CD4-positive, alpha-beta T cell treated with Interleukin-12 subunit alpha and Interleukin-12 subunit beta, for 1 hour (primary cell): ENCODE data around the gene ACTN2.

ENCODE experiments used
- DNase-seq: peaks from one replicate; pipeline ENCODE4 v3.0.0-alpha.2; 2020

Gene ACTN2

GRCh38 chr1:236692128-236692527 lies 5.8 kb downstream of the ACTN2 start:
- no peak for DNase-seq

- DNase-seq: no peak
Measured at GRCh38 chr1:236692742-236693141, 6.4 kb downstream of the ACTN2 start.

GRCh38 chr1:236699366-236699765 lies 13.1 kb downstream of the ACTN2 start:
- no peak for DNase-seq

GRCh38 chr1:236700903-236701302 lies 14.6 kb downstream of the ACTN2 start:
- no peak for DNase-seq

GRCh38 chr1:236701782-236702181 lies 15.5 kb downstream of the ACTN2 start:
- no peak for DNase-seq

- no peak for DNase-seq
Measured at GRCh38 chr1:236702791-236703394, 16.6 kb downstream of the ACTN2 start.

GRCh38 chr1:236705771-236706170 lies 19.5 kb downstream of the ACTN2 start:
- DNase-seq: no peak

- no peak for DNase-seq
Measured at GRCh38 chr1:236706183-236706582, 19.9 kb downstream of the ACTN2 start.

GRCh38 chr1:236710328-236710892 lies 24.1 kb downstream of the ACTN2 start:
- no peak for DNase-seq

- no peak for DNase-seq
Measured at GRCh38 chr1:236716160-236716559, 29.9 kb downstream of the ACTN2 start.

- no peak for DNase-seq
Measured at GRCh38 chr1:236717811-236718210, 31.5 kb downstream of the ACTN2 start.

- no peak for DNase-seq
Measured at GRCh38 chr1:236718328-236718727, 32.0 kb downstream of the ACTN2 start.

GRCh38 chr1:236720206-236720605 lies 33.9 kb downstream of the ACTN2 start:
- no peak for DNase-seq

GRCh38 chr1:236720611-236721010 lies 34.3 kb downstream of the ACTN2 start:
- no peak for DNase-seq

- no peak for DNase-seq
Measured at GRCh38 chr1:236724049-236724448, 37.8 kb downstream of the ACTN2 start.

- DNase-seq: no peak
Measured at GRCh38 chr1:236724506-236724905, 38.2 kb downstream of the ACTN2 start.

GRCh38 chr1:236725668-236726067 lies 39.4 kb downstream of the ACTN2 start:
- DNase-seq: no peak

- no peak for DNase-seq
Measured at GRCh38 chr1:236727521-236727920, 41.2 kb downstream of the ACTN2 start.

- DNase-seq: no peak
Measured at GRCh38 chr1:236728752-236729151, 42.5 kb downstream of the ACTN2 start.

- no peak for DNase-seq
Measured at GRCh38 chr1:236733653-236734052, 47.4 kb downstream of the ACTN2 start.

GRCh38 chr1:236734141-236734765 lies 48.0 kb downstream of the ACTN2 start:
- DNase-seq: no peak

GRCh38 chr1:236736761-236737160 lies 50.5 kb downstream of the ACTN2 start:
- DNase-seq: no peak

GRCh38 chr1:236741753-236742152 lies 55.5 kb downstream of the ACTN2 start:
- no peak for DNase-seq

GRCh38 chr1:236742421-236743160 lies 56.3 kb downstream of the ACTN2 start:
- DNase-seq: no peak
